SKM-1 treated with dmso at 0.1 percent for 144 hours (cell line): Measurements from ENCODE around the gene ATRNL1.

ENCODE experiments used
- DNase-seq: peaks from one replicate; lab custom pipeline; 2025; ENCODE audit not compliant: unreplicated experiment; lab: John Stamatoyannopoulos, UW

The ATRNL1 gene

DNA sequence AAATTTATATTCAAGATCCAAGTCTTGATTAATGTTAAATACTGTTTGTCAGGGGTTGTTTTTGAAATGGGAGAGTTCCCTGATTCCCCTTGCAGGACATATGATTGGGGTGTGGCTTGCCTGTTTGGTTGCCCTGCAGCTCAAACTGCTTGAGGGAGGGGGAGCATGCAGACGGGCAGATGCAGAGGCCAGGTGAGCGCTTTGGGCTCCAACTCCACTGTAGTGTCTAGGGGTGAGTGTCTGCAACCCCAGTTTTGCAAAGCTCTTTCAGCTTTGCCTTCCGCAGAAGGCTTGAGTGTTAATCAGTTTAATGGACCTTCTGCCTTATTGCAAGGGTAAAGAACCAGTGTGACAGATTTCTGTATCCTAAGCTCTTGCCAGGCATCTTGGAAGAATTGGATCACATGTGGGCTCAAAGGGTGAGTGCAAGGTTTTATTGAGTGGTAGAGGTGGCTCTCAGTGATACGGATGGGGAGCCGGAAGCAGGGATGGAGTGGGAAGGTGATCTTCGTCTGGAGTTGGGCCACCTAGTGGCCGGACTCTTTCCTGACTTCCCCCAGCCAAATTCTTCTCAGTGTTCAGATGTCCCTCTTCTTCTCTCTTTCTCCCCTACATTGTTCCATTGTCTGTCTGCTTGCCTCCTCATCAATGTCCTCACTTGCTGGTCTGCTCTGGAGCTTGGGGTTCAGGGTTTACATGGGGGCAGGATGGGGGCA, 479.7 kb downstream of the ATRNL1 start:
- no peak for DNase-seq

GRCh38 chr10:115580239-115580638, 487.1 kb downstream of the ATRNL1 start:
- DNase-seq: no peak

DNA sequence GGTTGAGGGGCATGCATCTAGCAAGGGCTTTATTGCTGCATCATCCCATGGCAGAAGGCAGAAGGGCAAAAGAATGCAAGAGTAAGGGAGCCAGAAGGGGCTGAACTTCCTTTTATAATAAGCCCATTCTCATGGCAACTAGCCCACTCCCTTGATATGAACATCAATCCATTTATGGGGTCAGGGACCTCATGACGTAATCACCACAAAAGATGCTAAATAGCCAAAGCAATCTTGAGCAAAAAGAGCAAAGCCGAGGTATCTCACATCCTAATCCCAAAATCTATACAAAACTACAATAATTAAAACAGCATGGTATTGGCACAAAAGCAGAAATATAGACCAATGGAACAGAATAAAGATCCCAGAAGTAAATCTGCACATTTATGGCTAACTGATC, 499.9 kb downstream of the ATRNL1 start:
- DNase-seq: no peak

DNA sequence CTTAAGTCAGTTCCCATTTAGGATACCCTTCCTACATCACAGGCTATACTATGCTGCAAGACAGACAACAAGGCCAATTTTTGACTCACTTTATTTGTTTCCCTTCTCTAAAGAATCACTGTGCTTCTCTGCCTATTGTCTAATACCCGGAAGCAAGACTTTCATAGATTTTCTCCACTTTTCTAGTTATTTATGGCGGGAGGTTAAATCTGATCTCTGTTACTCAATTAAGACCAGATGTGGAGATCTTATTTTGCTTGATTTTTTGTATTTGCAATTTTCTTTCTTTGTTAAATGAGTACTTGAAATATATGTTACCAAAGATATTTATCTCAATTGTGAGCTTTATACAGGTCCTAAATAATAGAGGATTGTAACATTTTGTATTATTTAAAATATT, 511.5 kb downstream of the ATRNL1 start:
- DNase-seq: no peak

GRCh38 chr10:115606086-115606485, 512.9 kb downstream of the ATRNL1 start:
- DNase-seq: no peak

GRCh38 chr10:115606741-115607140, 513.6 kb downstream of the ATRNL1 start:
- DNase-seq: no peak

DNA sequence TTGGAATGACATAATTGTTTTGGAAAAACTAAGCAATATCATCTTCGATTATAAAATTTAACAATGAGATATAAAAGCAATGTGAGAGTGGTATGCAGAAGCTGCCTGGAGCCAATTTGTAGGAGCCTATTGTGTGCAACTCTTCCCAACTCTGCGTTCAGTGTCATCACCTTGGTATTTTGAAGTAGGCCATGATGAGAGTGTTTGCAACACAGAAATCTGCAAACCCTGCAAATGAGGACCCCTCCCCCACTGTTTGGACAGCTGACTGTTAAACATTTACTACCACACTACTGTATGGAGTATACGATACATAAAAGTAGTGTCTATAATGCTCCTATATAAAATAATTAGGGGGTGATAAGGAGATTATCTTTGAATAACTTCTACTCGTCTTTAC, 531.3 kb downstream of the ATRNL1 start:
- no peak for DNase-seq

GRCh38 chr10:115628616-115629015, 535.5 kb downstream of the ATRNL1 start:
- no peak for DNase-seq

DNA sequence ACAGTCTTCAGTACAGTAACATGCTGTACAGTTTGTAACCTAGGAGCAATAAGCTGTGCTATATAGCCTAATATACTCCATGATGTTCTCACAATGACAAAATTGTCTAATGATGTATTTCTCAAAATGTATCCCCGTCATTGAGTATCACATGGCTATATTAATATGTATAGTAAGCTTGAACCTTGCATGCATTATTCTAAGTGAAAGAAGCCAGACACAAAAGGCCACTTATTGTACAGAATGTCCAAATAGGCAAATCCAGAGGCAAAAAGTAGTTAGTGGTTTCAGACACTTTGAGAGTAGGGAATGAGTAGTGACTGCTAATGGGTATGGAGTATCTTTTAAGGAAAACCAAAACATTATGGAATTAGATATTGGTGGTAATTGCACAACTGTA, 545.1 kb downstream of the ATRNL1 start:
- no peak for DNase-seq

GRCh38 chr10:115649217-115649616, 556.1 kb downstream of the ATRNL1 start:
- DNase-seq: no peak

DNA sequence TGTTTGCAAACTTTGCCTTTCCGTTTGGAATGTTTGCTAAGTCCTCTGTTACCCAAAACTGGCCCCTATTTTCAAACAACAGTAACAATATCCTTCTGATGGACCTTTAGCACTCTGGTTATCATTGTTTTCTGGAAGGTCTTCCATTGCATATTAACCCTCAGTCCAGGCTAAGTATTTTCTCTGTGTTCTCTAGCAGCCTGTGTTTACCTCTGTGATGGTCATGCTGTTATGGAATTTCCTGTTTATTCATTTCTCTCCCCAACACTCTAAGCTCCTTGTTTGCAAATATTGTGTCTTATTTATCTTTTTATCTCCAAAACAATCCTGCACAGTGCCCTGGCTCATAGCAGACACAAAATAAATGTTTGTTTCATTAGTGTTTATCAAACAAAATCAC, 560.3 kb downstream of the ATRNL1 start:
- no peak for DNase-seq

DNA sequence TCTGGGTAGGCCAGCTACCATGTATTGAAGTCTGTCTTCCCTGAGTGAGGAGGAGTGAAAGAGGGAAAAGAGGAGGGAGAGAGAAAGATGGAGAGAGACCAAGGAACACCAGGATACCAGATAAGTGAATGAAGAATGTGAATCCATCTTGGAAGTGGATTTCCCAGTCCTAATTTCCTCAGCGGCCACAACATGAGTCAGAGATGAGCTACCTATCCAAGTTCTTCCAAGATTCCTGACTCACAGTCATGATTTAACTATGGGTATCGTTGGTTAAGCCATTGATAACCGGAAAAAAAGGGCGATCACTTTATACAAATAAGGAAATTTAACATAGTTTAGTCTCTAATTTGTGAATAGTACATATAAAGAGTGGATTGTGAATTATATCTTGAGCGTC, 561.8 kb downstream of the ATRNL1 start:
- DNase-seq: no peak

DNA sequence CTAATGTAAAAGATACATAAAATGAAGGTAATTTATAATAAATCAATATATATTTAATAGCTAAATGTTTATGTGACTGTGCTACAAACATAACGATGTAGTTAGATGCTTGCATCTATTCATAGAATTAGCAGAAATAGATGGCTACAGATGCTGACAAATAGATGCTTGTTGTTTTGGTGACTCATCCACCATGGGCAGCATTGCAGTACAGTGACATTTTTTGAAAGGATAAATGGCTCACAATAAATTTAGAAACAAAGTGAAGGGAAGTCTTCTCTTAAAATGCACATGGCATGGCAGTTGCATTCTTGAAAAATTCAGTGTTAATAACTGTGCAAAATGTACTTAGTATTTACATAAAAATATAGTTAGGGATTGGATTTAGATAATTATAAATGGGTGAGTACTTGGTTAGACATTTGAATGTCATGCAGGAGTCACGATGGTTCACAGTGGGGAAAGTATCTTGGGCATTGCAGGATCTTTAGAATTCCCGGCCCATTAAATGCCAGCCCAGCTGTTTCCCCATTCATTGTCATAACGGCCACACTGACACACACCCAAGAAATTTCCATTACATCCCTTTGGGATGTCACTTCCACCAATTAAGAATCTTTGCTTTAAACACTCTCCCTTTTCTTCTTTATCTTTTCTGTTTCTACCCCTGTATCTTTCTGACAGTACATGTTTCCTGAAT, 564.1 kb downstream of the ATRNL1 start:
- no peak for DNase-seq

DNA sequence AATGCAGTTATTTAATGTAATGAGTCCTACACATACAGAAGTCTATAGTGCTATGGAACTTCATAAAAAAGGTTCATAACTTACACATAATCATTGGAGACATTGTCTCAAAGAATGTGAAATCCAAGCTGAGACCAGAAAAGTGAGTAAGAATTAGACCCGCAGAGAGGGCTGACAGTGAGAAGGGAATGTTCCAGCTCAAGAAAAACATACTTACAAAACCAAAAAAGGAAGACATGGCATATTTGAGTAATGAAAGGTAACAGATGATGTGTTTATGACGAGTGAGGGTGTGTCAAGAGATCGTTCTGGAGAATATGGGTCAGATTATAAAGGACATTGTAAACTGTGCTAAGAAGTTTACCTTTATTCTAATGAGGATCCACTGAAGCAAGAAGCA, 566.5 kb downstream of the ATRNL1 start:
- DNase-seq: no peak

DNA sequence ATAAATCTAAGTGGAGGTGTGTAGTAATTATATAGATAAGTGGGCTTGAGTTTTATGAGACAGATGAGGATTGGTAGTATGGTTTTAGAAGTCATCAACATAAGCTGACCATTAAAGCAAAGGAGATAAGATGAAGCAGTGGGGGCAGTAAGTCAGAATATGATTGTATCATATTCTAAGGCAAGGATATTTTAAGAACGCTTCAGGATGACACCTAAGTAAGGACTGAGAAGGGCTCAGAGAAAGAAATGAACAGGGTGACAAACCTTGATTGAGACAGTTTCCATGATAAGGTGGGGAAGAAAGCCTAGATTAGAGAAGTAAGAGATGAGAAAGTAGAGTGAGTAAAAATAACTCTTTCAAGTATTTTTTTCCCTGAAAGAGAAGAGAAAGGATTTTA, 567.2 kb downstream of the ATRNL1 start:
- DNase-seq: no peak

- DNase-seq: no peak
Measured at GRCh38 chr10:115662422-115662821, 569.3 kb downstream of the ATRNL1 start.

DNA sequence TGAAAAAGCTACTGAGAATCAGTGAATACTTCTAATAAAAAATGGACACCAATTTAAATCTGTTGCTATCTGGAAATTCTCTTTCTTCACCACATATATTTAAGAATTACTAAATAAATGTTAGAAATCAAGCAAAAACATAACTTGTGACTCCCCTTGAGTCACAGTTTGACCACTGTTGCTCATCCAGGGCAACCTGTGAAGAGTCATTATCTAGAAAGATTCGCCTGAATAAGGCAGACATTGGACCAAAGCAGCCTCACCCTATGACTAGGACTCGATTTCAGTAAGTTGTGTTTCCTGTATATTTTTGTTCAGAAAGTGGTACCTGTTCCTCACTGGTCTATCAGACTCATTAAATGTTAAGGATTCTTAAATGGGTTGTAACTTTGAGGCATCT, 572.4 kb downstream of the ATRNL1 start:
- no peak for DNase-seq

DNA sequence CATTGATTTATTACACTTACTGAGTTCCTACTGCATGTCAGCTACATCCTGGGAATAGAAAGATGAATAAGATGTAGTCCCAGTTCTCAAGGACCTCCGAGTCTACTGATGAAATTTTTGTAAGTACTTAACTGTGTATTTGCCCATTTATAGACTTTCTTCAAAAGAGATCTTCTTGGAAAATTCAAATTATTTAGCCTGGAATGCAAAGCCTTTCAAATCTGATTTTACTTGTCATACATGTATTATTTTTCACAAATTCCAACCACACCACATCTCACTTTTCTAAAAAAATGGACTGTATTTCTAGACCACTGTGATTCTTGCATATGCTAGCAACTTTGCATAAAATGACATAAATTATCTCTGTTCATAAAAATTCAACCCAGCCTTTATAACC, 581.3 kb downstream of the ATRNL1 start:
- no peak for DNase-seq

DNA sequence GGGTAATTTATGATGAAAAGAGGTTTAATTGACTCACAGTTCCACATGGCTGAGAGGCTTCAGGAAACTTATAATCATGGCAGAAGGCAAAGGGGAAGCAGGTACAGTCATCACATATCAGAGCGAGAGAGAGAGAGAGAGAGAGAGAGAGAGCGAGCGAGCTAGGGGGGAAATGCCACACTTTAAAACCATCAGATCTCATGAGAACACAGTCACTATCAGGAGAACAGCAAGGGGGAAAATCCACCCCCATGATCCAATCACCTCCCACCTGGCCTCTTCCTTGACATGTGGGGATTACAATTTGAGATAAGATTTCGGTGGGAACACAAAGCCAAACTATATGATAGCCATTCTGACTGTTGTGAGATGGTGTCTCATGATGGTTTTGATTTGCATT, 603.6 kb downstream of the ATRNL1 start:
- DNase-seq: no peak

- DNase-seq: no peak
Measured at GRCh38 chr10:115706026-115706425, 612.9 kb downstream of the ATRNL1 start.

DNA sequence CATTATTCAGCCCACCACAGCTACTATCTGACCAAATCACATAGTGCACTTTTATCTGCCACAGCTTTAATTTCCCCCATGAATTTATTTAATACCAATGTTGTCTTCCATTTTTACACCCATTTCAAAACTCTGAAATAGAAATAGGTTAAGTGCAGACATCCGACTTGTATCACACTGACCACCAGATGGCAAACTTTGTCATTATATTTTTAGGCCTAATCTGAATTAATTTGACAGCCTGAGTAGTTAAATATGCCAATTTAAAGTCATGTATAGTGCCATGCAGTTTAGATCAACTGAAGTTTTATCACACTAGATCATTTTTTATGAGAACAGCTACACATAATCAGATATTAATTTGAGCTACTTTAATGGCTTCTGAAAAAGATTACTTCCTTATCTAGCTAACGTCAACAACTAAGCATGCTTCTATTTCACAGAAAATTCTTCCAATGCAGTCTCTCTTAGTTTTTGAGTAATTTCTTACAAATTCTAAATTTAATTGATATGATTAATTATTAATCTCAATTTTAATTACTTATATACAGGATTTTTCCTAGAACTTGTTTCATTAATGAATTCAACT, 613.4 kb downstream of the ATRNL1 start:
- peak; percentile 5 for DNase-seq

DNA sequence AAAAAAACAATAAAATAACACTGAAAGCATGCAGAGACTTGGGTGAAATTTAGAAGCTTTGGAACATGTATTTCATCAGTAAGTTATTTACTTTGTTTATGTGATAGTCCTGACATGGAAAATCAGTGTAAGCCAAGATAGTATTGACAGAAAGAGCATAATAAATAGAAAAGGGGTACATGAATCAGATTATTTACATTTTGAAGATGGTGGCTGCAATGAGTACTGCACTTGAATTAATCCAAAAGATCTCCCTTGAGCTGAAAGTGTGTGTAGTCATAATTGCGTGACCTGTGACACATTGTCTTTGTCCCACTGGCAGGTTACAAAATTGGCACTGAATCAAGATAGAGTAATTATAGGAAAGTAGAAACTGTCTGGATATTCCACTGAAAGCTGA, 617.0 kb downstream of the ATRNL1 start:
- no peak for DNase-seq
